Stimulated activated CD4-positive, alpha-beta T cell treated with anti-CD3 and anti-CD28 coated beads, Interleukin-1b, Interleukin-23, amount 100 ng/mL, for 1 hour (primary cell): ENCODE results near the gene ATP2C2.
"Not testable (repeated sequence)": the region's sequence is repeated elsewhere in the genome, so short reads cannot be mapped to it uniquely, and the experiment has no call there.

Experiments
- DNase-seq, 2 donors: peaks; one replicate each; pipeline ENCODE4 v3.0.0-alpha.2; 2020; ENCODE audit warnings: low read depth in 2 of 2

Gene ATP2C2

GRCh38 chr16:84419730-84420129 lies 51.4 kb downstream of the ATP2C2 start:
- DNase-seq: no peak

- not testable (repeated sequence) for DNase-seq
These were observed 52.2 kb downstream of the ATP2C2 start for GRCh38 chr16:84420556-84420955.

GRCh38 chr16:84421081-84421937 lies 53.0 kb downstream of the ATP2C2 start:
- DNase-seq: no peak

GRCh38 chr16:84421938-84422220 lies 53.5 kb downstream of the ATP2C2 start:
- DNase-seq: no peak

GRCh38 chr16:84423416-84423837 lies 55.1 kb downstream of the ATP2C2 start:
- no peak for DNase-seq

GRCh38 chr16:84425696-84426095 lies 57.4 kb downstream of the ATP2C2 start:
- no peak for DNase-seq

- DNase-seq: no peak
These were observed 58.5 kb downstream of the ATP2C2 start for GRCh38 chr16:84426804-84427203.

GRCh38 chr16:84427553-84427952 lies 59.2 kb downstream of the ATP2C2 start:
- DNase-seq: no peak

- no peak for DNase-seq
These were observed 62.5 kb downstream of the ATP2C2 start for GRCh38 chr16:84430860-84431259.

GRCh38 chr16:84434800-84435199 lies 66.5 kb downstream of the ATP2C2 start:
- no peak for DNase-seq

- no peak for DNase-seq
These were observed 67.9 kb downstream of the ATP2C2 start for GRCh38 chr16:84436196-84436595.

GRCh38 chr16:84438971-84439696 lies 70.8 kb downstream of the ATP2C2 start:
- no peak for DNase-seq

- DNase-seq: no peak
These were observed 74.2 kb downstream of the ATP2C2 start for GRCh38 chr16:84442416-84443145.

GRCh38 chr16:84443166-84443802 lies 74.9 kb downstream of the ATP2C2 start:
- no peak for DNase-seq

- no peak for DNase-seq
These were observed 76.1 kb downstream of the ATP2C2 start for GRCh38 chr16:84444476-84444875.

GRCh38 chr16:84446084-84446483 lies 77.7 kb downstream of the ATP2C2 start:
- DNase-seq: no peak

- DNase-seq: no peak
These were observed 78.5 kb downstream of the ATP2C2 start for GRCh38 chr16:84446596-84447392.

- no peak for DNase-seq
These were observed 80.1 kb downstream of the ATP2C2 start for GRCh38 chr16:84448444-84448843.

GRCh38 chr16:84449156-84450140 lies 81.1 kb downstream of the ATP2C2 start:
- no peak for DNase-seq
